GM18951 (cell line): Measurements from ENCODE around the gene WDR6.
"Not testable (repeated sequence)": the region's sequence is repeated elsewhere in the genome, so short reads cannot be mapped to it uniquely, and the experiment has no call there.

Experiments
- POLR2A ChIP-seq: IDR thresholded peaks from 4 replicates; pipeline ENCODE4 v1.6.1; 2011; ENCODE audit warnings: mild to moderate bottlenecking; ENCODE audit not compliant: insufficient read length, insufficient read depth; ENCODE audit errors: extremely low read depth
- in situ Hi-C: fragments of 300-500 bp; cut with MboI; formaldehyde crosslinking; loops from one replicate; pipeline ENCODE4 v1.12.0; 2022; ENCODE audit warnings: low sequenced_read_pairs, mixed read lengths, inconsistent platforms; ENCODE audit not compliant: unreplicated experiment

Gene WDR6

DNA sequence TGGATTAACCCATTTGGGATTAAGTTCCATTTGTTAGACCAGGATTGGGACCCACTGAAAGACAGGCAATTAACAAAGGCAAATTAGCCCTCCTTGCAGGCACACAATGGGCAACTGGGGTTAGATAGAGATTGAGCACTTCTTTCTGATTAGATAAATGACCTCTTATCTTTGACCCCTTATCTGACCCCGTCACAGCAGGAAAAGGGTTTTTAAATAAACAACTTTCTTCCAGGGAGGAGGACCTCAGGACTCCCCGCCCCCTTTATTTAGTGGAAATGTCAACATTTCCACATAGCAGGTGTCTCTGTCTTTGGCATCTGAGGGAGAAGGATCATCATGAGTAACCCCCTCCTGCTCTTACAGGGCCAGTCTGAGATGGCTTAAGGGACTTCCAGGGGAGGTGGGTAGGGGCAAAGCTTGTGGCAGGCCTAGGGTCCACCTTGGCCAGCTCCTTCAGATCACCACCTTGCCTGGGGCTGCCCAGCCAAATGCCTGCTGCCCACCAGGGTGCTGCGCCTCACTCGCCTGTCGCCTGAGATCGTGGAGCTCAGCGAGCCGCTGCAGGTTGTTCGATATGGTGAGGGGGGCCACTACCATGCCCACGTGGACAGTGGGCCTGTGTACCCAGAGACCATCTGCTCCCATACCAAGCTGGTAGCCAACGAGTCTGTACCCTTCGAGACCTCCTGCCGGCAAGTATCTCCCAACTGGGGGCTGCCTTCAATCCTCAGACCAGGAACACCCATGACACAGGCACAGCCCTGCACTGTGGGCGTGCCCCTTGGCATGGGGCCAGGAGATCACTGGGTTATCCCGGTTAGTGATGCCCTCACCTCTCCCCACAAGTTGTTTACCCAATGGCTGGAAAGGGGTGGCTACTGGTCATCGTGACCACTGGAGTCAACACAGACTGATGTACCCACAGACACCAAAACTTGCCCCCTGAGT is 2.6 kb upstream of the WDR6 start:
- in situ Hi-C loops: no loop called here
- TF ChIP-seq POLR2A: no peak

DNA sequence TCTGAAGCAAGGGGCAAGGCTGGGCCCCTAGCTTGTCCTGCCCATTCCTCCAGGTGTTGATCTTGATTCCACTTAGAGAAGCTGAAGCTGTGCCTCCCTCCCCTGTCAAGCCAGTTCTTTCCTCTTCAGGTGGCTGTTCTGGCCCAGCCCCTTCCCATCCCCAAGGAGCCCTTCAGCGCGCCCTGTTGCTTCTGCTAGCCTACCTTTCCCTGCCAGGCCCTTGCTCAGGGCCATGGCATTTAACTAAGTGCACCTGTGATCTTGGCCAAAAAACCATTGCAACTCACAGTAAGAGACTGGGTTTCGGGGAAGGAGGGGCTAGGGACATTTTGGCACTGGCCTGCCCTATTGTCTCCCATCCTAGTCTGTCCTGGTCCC is 1.9 kb upstream of the WDR6 start:
- TF ChIP-seq POLR2A: no peak
- in situ Hi-C loops: no loop called here

DNA sequence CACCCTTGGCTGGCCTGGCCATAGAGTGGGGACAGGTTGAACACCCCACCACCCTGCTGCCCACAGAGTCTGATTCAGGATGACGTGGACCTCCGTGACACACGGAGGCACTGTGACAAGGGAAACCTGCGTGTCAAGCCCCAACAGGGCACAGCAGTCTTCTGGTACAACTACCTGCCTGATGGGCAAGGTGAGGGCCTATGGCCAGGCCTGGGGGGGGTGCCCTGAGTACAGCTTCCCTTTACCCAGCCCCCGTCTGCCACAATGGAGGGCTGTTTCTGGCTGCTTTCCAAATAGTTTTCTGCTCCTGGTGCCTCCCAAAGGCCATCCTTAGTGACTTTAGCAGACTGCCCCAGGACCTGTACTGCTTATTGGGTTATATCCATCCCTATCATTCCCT is 1.2 kb upstream of the WDR6 start:
- in situ Hi-C loops: no loop called here
- no peak for TF ChIP-seq POLR2A

DNA sequence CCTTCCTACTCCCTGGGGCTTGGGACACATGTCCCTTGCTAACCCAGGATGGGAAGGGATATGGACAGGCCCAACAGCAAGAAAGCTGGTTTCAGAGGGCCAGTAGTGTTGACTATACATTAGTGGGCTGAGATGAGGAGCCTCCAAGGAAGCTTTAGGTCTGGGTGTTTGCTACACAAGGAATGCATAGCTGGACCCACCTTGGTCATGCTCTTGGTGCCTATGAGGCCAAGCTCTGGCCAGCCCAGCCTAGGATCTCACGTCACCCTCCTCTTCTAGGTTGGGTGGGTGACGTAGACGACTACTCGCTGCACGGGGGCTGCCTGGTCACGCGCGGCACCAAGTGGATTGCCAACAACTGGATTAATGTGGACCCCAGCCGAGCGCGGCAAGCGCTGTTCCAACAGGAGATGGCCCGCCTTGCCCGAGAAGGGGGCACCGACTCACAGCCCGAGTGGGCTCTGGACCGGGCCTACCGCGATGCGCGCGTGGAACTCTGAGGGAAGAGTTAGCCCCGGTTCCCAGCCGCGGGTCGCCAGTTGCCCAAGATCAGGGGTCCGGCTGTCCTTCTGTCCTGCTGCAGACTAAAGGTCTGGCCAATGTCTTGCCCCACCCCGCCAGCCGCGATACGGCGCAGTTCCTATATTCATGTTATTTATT is 653 bp upstream of the WDR6 start:
- no peak for TF ChIP-seq POLR2A
- in situ Hi-C loops: no loop called here

DNA sequence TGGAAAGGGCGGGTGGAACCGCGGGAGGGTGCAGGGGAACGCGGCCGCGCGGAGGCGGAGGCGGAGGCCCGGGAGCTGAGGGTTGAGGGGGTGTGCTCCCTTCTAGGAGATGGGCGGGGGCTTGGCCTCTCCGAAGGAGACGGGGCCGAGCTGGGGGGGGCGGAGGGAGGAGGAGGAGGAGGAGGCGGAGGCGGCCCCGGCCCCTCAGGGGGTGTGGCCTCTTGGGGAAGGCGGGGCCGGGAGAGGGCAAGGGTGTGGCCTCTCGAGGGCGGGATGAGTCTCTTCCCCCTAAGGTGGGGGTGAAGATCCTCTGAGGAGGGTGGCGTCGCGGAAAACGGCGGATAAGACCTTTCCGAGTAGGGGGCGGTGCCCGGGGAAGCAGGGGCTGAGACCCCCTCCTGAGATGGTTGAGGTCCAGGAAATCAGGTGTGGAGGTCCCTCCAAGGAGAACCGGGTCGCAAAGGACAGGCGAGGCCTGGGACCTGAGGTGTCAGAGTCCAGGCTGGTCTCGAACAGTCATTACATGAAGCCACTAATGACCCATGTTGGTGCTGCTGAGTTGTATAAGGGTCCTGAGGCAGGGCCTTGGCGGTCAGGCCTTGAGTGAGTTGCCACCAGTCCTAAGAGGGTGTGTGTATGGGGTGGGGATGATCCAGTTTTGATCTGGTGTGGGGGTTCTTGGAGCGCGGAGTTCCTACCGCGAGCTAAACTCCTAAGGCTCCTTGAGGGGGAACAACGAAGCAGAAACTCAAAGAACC is 759 bp downstream of the WDR6 start:
- in situ Hi-C loops: no loop called here

DNA sequence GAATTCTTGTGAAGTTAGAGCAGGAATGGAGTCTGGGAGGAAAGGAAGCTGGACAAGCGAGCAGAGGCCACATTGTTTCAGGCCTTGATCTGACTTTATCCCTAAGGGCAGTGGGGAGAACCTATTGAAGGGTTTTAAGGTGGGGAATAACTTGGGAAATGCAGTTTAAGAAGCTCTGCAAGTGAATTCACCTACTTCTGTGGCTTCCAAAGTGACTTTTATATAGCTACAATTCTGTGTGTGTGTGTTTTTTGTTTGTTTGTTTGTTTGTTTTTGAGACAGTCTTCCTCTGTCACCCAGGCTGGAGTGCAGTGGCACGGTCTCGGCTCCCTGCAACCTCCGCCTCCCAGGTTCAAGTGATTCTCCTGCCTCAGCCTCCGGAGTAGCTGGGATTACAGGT is 1.4 kb downstream of the WDR6 start:
- in situ Hi-C loops: not testable (repeated sequence)

More for the DNA sequence above, 759 bp downstream of the WDR6 start:
- no peak for TF ChIP-seq POLR2A

DNA sequence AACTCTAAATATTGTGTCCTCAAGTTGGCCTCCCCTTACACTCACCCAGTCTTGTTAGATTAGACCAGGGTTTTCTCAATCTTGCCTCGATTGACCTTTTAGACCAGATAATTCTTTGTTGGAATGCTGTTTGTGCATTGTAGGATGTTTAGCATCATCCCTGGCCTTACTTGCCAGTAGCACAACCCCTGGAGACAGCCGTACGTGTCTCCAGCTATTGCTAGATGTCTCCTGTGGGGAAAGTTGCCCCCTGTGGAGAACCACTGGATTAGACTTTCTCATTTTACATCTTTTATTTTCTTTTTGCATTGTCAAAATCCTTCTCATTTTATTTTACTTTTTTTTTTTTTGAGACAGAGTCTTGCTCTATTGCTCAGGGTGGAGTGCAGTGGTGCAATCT is 2.2 kb downstream of the WDR6 start:
- TF ChIP-seq POLR2A: no peak
- in situ Hi-C loops: no loop called here

DNA sequence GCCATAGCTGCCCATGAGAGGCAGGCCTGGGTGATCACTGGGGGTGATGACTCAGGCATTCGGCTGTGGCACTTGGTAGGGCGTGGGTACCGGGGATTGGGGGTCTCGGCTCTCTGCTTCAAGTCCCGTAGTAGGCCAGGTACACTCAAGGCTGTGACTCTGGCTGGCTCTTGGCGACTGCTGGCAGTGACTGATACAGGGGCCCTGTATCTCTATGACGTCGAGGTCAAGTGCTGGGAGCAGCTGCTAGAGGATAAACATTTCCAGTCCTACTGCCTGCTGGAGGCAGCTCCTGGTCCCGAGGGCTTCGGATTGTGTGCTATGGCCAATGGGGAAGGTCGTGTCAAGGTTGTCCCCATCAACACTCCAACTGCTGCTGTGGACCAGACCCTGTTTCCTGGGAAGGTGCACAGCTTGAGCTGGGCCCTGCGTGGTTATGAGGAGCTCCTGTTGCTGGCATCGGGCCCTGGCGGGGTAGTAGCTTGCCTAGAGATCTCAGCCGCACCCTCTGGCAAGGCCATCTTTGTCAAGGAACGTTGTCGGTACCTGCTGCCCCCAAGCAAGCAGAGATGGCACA is 5.3 kb downstream of the WDR6 start:
- in situ Hi-C loops: no loop called here
- no peak for TF ChIP-seq POLR2A

DNA sequence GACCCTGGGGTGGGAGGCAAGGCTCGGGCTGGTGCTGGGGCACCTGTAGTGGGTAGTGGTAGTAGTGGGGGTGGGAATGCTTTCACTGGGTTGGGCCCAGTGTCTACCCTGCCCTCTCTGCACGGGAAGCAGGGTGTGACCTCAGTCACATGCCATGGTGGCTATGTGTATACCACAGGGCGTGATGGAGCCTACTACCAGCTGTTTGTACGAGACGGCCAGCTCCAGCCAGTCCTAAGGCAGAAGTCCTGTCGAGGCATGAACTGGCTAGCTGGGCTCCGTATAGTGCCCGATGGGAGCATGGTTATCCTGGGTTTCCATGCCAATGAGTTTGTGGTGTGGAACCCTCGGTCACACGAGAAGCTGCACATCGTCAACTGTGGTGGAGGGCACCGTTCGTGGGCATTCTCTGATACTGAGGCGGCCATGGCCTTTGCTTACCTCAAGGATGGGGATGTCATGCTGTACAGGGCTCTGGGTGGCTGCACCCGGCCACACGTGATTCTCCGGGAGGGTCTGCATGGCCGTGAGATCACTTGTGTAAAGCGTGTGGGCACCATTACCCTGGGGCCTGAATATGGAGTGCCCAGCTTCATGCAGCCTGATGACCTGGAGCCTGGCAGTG is 6.0 kb downstream of the WDR6 start:
- in situ Hi-C loops: no loop called here
- no peak for TF ChIP-seq POLR2A

DNA sequence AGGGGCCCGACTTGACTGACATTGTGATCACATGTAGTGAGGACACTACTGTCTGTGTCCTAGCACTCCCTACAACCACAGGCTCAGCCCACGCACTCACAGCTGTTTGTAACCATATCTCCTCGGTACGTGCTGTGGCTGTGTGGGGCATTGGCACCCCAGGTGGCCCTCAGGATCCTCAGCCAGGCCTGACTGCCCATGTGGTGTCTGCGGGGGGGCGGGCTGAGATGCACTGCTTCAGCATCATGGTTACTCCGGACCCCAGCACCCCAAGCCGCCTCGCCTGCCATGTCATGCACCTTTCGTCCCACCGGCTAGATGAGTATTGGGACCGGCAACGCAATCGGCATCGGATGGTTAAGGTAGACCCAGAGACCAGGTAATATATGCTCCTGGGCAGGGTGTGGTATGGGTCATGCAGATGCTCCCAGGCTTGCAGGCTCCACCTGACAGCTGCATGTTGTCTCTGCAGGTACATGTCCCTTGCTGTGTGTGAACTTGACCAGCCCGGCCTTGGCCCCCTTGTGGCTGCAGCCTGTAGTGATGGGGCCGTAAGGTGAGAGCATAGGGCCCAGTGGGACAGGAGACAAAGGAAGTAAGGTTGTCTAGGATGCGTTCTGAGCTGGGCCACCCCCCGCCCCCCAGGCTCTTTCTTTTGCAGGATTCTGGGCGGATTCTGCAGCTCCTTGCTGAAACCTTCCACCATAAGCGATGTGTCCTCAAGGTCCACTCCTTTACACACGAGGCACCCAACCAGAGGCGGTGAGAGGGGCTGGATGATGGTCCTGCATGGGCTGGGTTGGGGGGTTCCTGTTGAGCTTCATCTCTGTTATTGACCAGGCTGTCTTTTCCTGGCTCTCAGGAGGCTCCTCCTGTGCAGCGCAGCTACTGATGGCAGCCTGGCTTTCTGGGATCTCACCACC is 6.8 kb downstream of the WDR6 start:
- in situ Hi-C loops: no loop called here
- no peak for TF ChIP-seq POLR2A

DNA sequence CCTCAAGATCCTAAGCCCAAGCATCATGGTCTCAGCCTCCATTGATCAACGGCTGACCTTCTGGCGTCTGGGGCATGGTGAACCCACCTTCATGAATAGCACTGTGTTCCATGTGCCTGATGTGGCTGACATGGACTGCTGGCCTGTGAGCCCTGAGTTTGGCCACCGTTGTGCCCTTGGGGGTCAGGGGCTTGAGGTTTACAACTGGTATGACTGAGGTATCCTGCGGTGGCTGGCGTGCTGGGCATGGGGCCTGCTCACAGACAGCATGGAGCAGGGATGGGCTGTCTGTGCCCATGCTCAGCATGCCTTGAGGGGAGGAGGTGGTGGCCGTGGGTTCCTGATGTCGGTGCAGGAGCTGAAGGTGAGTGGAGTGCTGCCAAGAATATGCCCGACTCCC is 7.9 kb downstream of the WDR6 start:
- in situ Hi-C loops: no loop called here
- TF ChIP-seq POLR2A: no peak

DNA sequence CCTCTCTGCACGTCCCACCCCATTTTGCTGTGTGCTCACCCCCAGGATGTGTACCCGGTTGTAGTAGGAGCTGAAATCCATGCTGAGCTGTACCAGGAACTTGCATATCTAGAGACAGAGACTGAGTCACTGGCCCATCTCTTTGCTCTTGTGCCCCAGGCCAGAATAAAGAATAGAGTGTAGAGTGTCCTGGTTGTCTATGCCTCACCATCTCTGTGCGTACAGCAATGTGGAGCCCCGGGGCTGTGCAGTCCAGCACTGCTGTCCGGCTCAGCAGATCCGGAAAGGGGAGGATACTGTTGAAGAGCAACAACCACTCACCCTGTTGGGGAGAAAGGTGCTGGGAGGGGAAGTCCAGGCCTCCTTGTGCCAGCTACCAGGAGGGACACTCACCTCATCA is 8.6 kb downstream of the WDR6 start:
- in situ Hi-C loops: no loop called here
- TF ChIP-seq POLR2A: no peak
